ENCODE results near the gene BTBD16. TPM values are rescaled to one million over a fixed set of nuclear protein-coding genes. Genes with fewer than 3 reads are reported as not detected.

BTBD16 gene
- total and polyA plus RNA-seq, 2 of the 13 experiments (the other 11 are each of a cell fraction or from before 2014, with no cell fraction given): 5.0 to 11.9 TPM

DNA sequence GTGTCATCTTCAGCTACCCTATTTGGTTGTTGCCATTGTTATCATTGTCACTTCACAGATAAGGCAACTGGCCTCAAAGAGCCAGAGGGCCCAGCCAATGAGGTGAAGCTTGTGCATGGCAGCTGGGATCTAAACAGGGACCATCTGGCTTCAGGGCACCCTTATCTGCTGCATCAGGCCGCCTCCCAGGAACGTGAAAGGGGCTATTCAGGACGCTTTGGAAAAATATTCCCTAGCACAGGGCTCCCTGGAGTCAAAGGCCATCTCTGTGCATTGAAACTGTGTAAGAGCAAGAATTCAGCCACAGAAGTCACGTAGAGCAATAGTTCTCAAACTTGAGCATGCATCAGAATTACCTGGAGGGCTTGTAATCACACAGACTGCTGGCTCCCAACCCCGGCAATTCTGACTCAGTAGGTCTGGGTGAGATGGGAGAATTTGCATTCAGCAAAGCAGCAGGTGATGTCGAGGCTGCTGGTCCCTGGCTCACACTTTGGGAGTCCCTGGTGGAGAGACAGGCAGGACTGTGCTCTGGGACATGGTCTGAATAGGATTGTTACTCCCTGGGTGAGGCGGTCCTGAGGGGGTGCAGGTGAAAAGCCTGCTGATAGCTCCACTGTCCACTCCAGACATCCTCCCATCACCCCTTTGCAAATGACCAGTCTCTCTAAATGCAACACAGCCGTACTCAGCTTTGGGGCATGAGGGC lies 81.9 kb downstream of the BTBD16 start (continued):
- TF ChIP-seq, protein P1, sequence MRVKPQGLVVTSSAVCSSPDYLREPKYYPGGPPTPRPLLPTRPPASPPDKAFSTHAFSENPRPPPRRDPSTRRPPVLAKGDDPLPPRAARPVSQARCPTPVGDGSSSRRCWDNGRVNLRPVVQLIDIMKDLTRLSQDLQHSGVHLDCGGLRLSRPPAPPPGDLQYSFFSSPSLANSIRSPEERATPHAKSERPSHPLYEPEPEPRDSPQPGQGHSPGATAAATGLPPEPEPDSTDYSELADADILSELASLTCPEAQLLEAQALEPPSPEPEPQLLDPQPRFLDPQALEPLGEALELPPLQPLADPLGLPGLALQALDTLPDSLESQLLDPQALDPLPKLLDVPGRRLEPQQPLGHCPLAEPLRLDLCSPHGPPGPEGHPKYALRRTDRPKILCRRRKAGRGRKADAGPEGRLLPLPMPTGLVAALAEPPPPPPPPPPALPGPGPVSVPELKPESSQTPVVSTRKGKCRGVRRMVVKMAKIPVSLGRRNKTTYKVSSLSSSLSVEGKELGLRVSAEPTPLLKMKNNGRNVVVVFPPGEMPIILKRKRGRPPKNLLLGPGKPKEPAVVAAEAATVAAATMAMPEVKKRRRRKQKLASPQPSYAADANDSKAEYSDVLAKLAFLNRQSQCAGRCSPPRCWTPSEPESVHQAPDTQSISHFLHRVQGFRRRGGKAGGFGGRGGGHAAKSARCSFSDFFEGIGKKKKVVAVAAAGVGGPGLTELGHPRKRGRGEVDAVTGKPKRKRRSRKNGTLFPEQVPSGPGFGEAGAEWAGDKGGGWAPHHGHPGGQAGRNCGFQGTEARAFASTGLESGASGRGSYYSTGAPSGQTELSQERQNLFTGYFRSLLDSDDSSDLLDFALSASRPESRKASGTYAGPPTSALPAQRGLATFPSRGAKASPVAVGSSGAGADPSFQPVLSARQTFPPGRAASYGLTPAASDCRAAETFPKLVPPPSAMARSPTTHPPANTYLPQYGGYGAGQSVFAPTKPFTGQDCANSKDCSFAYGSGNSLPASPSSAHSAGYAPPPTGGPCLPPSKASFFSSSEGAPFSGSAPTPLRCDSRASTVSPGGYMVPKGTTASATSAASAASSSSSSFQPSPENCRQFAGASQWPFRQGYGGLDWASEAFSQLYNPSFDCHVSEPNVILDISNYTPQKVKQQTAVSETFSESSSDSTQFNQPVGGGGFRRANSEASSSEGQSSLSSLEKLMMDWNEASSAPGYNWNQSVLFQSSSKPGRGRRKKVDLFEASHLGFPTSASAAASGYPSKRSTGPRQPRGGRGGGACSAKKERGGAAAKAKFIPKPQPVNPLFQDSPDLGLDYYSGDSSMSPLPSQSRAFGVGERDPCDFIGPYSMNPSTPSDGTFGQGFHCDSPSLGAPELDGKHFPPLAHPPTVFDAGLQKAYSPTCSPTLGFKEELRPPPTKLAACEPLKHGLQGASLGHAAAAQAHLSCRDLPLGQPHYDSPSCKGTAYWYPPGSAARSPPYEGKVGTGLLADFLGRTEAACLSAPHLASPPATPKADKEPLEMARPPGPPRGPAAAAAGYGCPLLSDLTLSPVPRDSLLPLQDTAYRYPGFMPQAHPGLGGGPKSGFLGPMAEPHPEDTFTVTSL (CRISPR knock-in tag; IDR thresholded peaks at IDR 0.05; ENCODE audit: borderline replicate concordance): peak; percentile 16; the same call in 1 of the 2 replicates
- TF ChIP-seq MED1 (CRISPR knock-in tag; IDR thresholded peaks at IDR 0.05) (0 out of 2 replicates have a peak, but pooled peaks have one; percentile 24), NR2F2 (IDR thresholded peaks at IDR 0.05; ENCODE audit: borderline replicate concordance, low read depth) (0 out of 2 replicates have a peak, but pooled peaks have one; percentile 23), SAFB2 (CRISPR knock-in tag; IDR thresholded peaks at IDR 0.05; ENCODE audit: borderline replicate concordance, low read depth) (no peak), ZNF644 (CRISPR knock-in tag; IDR thresholded peaks at IDR 0.05; ENCODE audit: low read depth) (peak; percentile 88), POGZ (CRISPR knock-in tag; IDR thresholded peaks at IDR 0.05) (peak; percentile 18; the same call in 1 of the 2 replicates), SAP130 (CRISPR knock-in tag; IDR thresholded peaks at IDR 0.05; ENCODE audit: low read depth) (peak; percentile 48; the same call in 1 of the 2 replicates), PHF21A (CRISPR knock-in tag; IDR thresholded peaks at IDR 0.05) (peak; percentile 78), FOXP4 (CRISPR knock-in tag; IDR thresholded peaks at IDR 0.05) (0 out of 2 replicates have a peak, but pooled peaks have one; percentile 10), RXRA (CRISPR knock-in tag; IDR thresholded peaks at IDR 0.05) (peak; percentile 41; the same call in 1 of the 2 replicates), TFAP4 (IDR thresholded peaks at IDR 0.05; ENCODE audit: borderline replicate concordance, low read depth) (0 out of 2 replicates have a peak, but pooled peaks have one; percentile 49), POLR2G (IDR thresholded peaks at IDR 0.05; ENCODE audit: low read depth, low read length) (peak; percentile 47; the same call in 1 of the 2 replicates), XRCC5 (optimal IDR thresholded peaks at IDR 0.05; ENCODE audit: low read length) (peak; percentile 21), TBX2 (CRISPR knock-in tag; IDR thresholded peaks at IDR 0.05; ENCODE audit: borderline replicate concordance) (peak; percentile 73; the same call in 1 of the 2 replicates), SALL1 (CRISPR knock-in tag; IDR thresholded peaks at IDR 0.05) (peak; percentile 40; the same call in 1 of the 2 replicates), ZNF672 (CRISPR knock-in tag; IDR thresholded peaks at IDR 0.05) (no peak), HOXA5 (CRISPR knock-in tag; IDR thresholded peaks at IDR 0.05) (no peak)
- TF ChIP-seq, protein P2, sequence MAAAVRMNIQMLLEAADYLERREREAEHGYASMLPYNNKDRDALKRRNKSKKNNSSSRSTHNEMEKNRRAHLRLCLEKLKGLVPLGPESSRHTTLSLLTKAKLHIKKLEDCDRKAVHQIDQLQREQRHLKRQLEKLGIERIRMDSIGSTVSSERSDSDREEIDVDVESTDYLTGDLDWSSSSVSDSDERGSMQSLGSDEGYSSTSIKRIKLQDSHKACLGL (CRISPR knock-in tag; IDR thresholded peaks at IDR 0.05): no peak
- TF ChIP-seq, protein P3, sequence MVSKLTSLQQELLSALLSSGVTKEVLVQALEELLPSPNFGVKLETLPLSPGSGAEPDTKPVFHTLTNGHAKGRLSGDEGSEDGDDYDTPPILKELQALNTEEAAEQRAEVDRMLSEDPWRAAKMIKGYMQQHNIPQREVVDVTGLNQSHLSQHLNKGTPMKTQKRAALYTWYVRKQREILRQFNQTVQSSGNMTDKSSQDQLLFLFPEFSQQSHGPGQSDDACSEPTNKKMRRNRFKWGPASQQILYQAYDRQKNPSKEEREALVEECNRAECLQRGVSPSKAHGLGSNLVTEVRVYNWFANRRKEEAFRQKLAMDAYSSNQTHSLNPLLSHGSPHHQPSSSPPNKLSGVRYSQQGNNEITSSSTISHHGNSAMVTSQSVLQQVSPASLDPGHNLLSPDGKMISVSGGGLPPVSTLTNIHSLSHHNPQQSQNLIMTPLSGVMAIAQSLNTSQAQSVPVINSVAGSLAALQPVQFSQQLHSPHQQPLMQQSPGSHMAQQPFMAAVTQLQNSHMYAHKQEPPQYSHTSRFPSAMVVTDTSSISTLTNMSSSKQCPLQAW (CRISPR knock-in tag; IDR thresholded peaks at IDR 0.05): 0 out of 2 replicates have a peak, but pooled peaks have one; percentile 25

Data from HepG2 (cell line).